SK-N-SH (cell line): ENCODE measurements around the gene UHMK1. TPM values are rescaled to one million over a fixed set of nuclear protein-coding genes. Genes with fewer than 3 reads are reported as not detected.

Source experiments
- CTCF ChIA-PET: fragments of 300-600, 350-600 bp; formaldehyde crosslinking; extraction: SDS; loops from one replicate; lab custom pipeline; 2021; lab: Yijun Ruan, JAX
- POLR2A ChIA-PET: fragments of 350-600 bp; sonication (Branson Sonifier 250); formaldehyde crosslinking; extraction: SDS; loops from one replicate; lab custom pipeline; 2020; ENCODE audit warnings: antibody characterized with exemption, inconsistent platforms; lab: Yijun Ruan, JAX
- DNase-seq: peaks from one replicate; pipeline ENCODE4 v3.0.0; 2012
- H2AFZ ChIP-seq: fragments of 200-600 bp; sonication (generic); 2 replicates; pipeline ENCODE4 v1.8.1; 2016; ENCODE audit warnings: antibody characterized with exemption, mild to moderate bottlenecking, low read depth
- H3F3A ChIP-seq: fragments of 200-600 bp; sonication (generic); replicated peaks from 2 replicates; pipeline ENCODE3; 2016; ENCODE audit warnings: antibody characterized with exemption, mild to moderate bottlenecking; ENCODE audit not compliant: insufficient read depth
- H3K27ac ChIP-seq, 2 experiments: fragments of 200-500 bp in 1 of 2; fragments of 200-600 bp in 1 of 2; sonication (Bioruptor generic) in 1 of 2; sonication (generic), shearing (Covaris generic) in 1 of 2; 2 replicates each; pipeline versions ENCODE4 v1.5.1 to v1.6.1; 2014 to 2016; ENCODE audit warnings: low read depth in 2 of 2, inconsistent platforms in 1 of 2, low read length in 1 of 2, mild to moderate bottlenecking in 1 of 2, mixed read lengths in 1 of 2
- H3K27me3 ChIP-seq: fragments of 200-600 bp; sonication (generic), shearing (Covaris generic); 2 replicates; pipeline ENCODE4 v1.6.1; 2016; ENCODE audit warnings: mixed run types; ENCODE audit not compliant: insufficient read depth
- H3K36me3 ChIP-seq, 2 experiments: fragments of 200-500 bp in 1 of 2; fragments of 200-600 bp in 1 of 2; sonication (Bioruptor generic) in 1 of 2; sonication (generic) in 1 of 2; replicated peaks in 1 of 2; 2 replicates each; pipeline versions ENCODE3 to v1.5.1; 2014 to 2016; ENCODE audit warnings: low read length in 1 of 2, mild to moderate bottlenecking in 1 of 2; ENCODE audit not compliant: insufficient read depth in 2 of 2, control insufficient read depth in 1 of 2
- H3K4me1 ChIP-seq, 2 experiments: fragments of 200-500 bp in 1 of 2; fragments of 200-600 bp in 1 of 2; sonication (Bioruptor generic) in 1 of 2; sonication (generic), shearing (Covaris generic) in 1 of 2; 2 replicates each; pipeline versions ENCODE4 v1.5.1 to v1.6.1; 2014 to 2016; ENCODE audit warnings: low read depth in 1 of 2, low read length in 1 of 2, mixed run types in 1 of 2; ENCODE audit not compliant: insufficient read depth in 2 of 2, control insufficient read depth in 1 of 2
- H3K4me2 ChIP-seq: fragments of 200-600 bp; sonication (generic), shearing (Covaris generic); 2 replicates; pipeline ENCODE4 v1.6.1; 2017; ENCODE audit warnings: mixed run types
- H3K4me3 ChIP-seq, 2 experiments: fragments of 200-500 bp in 1 of 2; fragments of 200-600 bp in 1 of 2; sonication (Bioruptor generic) in 1 of 2; sonication (generic), shearing (Covaris generic) in 1 of 2; 2 replicates each; pipeline versions ENCODE4 v1.5.1 to v1.8.1; 2014 to 2016; ENCODE audit warnings: low read depth in 2 of 2, inconsistent platforms in 1 of 2, low read length in 1 of 2, mild to moderate bottlenecking in 1 of 2, mixed read lengths in 1 of 2, moderate library complexity in 1 of 2
- H3K79me2 ChIP-seq: fragments of 200-600 bp; sonication (generic); 2 replicates; pipeline ENCODE4 v1.8.1; 2017; ENCODE audit warnings: mild to moderate bottlenecking; ENCODE audit not compliant: insufficient read depth
- H3K9ac ChIP-seq: fragments of 200-600 bp; sonication (generic); 2 replicates; pipeline ENCODE4 v1.6.1; 2017; ENCODE audit warnings: mixed run types
- H3K9me2 ChIP-seq: fragments of 200-600 bp; sonication (generic); 2 replicates; pipeline ENCODE4 v1.6.1; 2017; ENCODE audit warnings: mixed run types
- H3K9me3 ChIP-seq: fragments of 200-600 bp; sonication (generic); 2 replicates; pipeline ENCODE4 v1.6.1; 2017; ENCODE audit warnings: mixed run types, mild to moderate bottlenecking, moderate library complexity
- H4K20me1 ChIP-seq: fragments of 200-600 bp; sonication (generic); 2 replicates; pipeline ENCODE4 v1.6.1; 2017; ENCODE audit warnings: mild to moderate bottlenecking, mixed run types; ENCODE audit not compliant: insufficient read depth
- CTCF ChIP-seq: fragments of 200-600 bp; sonication (generic); IDR thresholded peaks from 2 replicates; pipeline ENCODE4 v1.6.1; 2017; ENCODE audit warnings: antibody characterized with exemption, mild to moderate bottlenecking, moderate library complexity
- EP300 ChIP-seq, 2 experiments: IDR thresholded peaks; 2 replicates each; pipeline versions ENCODE4 v1.4.0 to v1.6.1; 2012; ENCODE audit warnings: borderline replicate concordance in 1 of 2, low read depth in 1 of 2, low read length in 1 of 2
- FOSL2 ChIP-seq: IDR thresholded peaks from 2 replicates; pipeline ENCODE4 v1.4.0; 2012; ENCODE audit warnings: low read depth, mild to moderate bottlenecking, moderate library complexity, borderline replicate concordance
- FOXJ3 ChIP-seq: sonication (generic); formaldehyde crosslinking; IDR thresholded peaks from 2 replicates; pipeline ENCODE4 v1.5.1; 2020; ENCODE audit warnings: mild to moderate bottlenecking, missing genetic modification reagents
- GABPA ChIP-seq: IDR thresholded peaks from 2 replicates; pipeline ENCODE4 v1.4.0; 2012; ENCODE audit warnings: low read depth, mild to moderate bottlenecking
- GATA2 ChIP-seq: sonication (generic); formaldehyde crosslinking; IDR thresholded peaks from 2 replicates; pipeline ENCODE4 v1.5.0; 2020; ENCODE audit warnings: mild to moderate bottlenecking, missing genetic modification reagents
- MEF2A ChIP-seq: IDR thresholded peaks from 2 replicates; pipeline ENCODE4 v1.4.0; 2012; ENCODE audit warnings: low read depth, borderline replicate concordance
- NFIC ChIP-seq: IDR thresholded peaks from 2 replicates; pipeline ENCODE4 v1.4.0; 2012; ENCODE audit warnings: borderline replicate concordance
- NRF1 ChIP-seq: IDR thresholded peaks from 2 replicates; pipeline ENCODE4 v1.6.1; 2012; ENCODE audit warnings: low read depth, mild to moderate bottlenecking, low read length
- POLR2AphosphoS5 ChIP-seq: IDR thresholded peaks from 2 replicates; pipeline ENCODE4 v1.6.1; 2012; ENCODE audit warnings: low read depth, low read length
- RXRA ChIP-seq: IDR thresholded peaks from 2 replicates; pipeline ENCODE4 v1.4.0; 2012; ENCODE audit warnings: low read depth, mild to moderate bottlenecking, borderline replicate concordance
- SMC3 ChIP-seq: IDR thresholded peaks from 2 replicates; pipeline ENCODE4 v1.6.1; 2012; ENCODE audit warnings: low read depth, low read length, improper control_type of control experiment
- TAF1 ChIP-seq: IDR thresholded peaks from 2 replicates; pipeline ENCODE4 v1.6.1; 2012; ENCODE audit warnings: low read depth, mild to moderate bottlenecking, low read length, moderate library complexity, borderline replicate concordance
- TEAD4 ChIP-seq: IDR thresholded peaks from 2 replicates; pipeline ENCODE4 v1.4.0; 2012; ENCODE audit warnings: mild to moderate bottlenecking, borderline replicate concordance; ENCODE audit not compliant: insufficient read depth
- USF2 ChIP-seq: fragments of 150-350 bp; IDR thresholded peaks from 2 replicates; pipeline ENCODE4 v1.6.1; 2017; ENCODE audit warnings: antibody characterized with exemption, low read length, low read depth, borderline replicate concordance
- YY1 ChIP-seq: IDR thresholded peaks from 2 replicates; pipeline ENCODE4 v1.4.0; 2012; ENCODE audit warnings: low read depth, mild to moderate bottlenecking
- WGBS: methylation state at CpG from one replicate; pipeline ENCODE4 v1.1.6; 2017; ENCODE audit warnings: low lambda C conversion rate; 5-methylcytosine and 5-hydroxymethylcytosine counted together
- polyA plus RNA-seq, 3 experiments: library from polyadenylated mRNA; depleted of rRNA; stranded (reverse); fragments of >200 nt; gene quantifications; 2 replicates each; pipeline ENCODE4 v1.2.3, GENCODE V29; 2012
- TF ChIP-seq, protein P1 (sequence below): IDR thresholded peaks from 2 replicates; pipeline ENCODE4 v1.4.0; 2012; ENCODE audit warnings: low read depth, borderline replicate concordance
- TF ChIP-seq, protein P2 (sequence below): IDR thresholded peaks from 2 replicates; pipeline ENCODE4 v1.4.0; 2012; ENCODE audit warnings: low read depth

UHMK1 gene
- polyA plus RNA-seq, 1 of the 3 experiments (the other 2 are of a cell fraction), result 7.4 TPM

DNA sequence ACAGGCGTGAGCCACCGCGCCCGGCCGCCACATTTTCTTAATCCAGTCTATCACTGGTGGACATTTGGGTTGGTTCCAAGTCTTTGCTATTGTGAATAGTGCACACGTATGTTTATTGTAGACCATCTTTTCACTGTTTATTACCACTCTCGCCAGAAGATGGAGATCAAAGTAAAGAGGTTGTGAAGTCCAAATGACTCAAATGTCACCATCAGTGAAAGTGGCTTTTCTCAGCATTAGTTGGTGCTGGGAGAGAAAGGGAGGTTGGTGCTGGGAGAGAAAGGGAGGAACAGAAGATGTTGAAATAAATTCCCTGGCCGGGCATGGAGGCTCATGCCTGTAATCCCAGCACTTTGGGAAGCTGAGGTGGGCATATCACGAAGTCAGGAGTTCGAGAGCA lies 10.4 kb upstream of the UHMK1 start:
- H3K36me3 ChIP-seq, result no peaks in the 10 kb centered on the region
- H3K4me3 ChIP-seq, result no peak overlapping the region
- H4K20me1 ChIP-seq, result no peaks in the 10 kb centered on the region
- H3K9me3 ChIP-seq, result no peaks in the 10 kb centered on the region
- no peaks in the 10 kb centered on the region for H3K79me2 ChIP-seq
- no peaks in the 10 kb centered on the region for H3K9me2 ChIP-seq
- TF ChIP-seq MEF2A (no peak), TAF1 (no peak), RXRA (no peak), FOSL2 (no peak)
- TF ChIP-seq, protein P1, sequence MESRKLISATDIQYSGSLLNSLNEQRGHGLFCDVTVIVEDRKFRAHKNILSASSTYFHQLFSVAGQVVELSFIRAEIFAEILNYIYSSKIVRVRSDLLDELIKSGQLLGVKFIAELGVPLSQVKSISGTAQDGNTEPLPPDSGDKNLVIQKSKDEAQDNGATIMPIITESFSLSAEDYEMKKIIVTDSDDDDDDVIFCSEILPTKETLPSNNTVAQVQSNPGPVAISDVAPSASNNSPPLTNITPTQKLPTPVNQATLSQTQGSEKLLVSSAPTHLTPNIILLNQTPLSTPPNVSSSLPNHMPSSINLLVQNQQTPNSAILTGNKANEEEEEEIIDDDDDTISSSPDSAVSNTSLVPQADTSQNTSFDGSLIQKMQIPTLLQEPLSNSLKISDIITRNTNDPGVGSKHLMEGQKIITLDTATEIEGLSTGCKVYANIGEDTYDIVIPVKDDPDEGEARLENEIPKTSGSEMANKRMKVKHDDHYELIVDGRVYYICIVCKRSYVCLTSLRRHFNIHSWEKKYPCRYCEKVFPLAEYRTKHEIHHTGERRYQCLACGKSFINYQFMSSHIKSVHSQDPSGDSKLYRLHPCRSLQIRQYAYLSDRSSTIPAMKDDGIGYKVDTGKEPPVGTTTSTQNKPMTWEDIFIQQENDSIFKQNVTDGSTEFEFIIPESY, result no peak
- H3K4me1 ChIP-seq, result no peaks in the 10 kb centered on the region
- H3K27me3 ChIP-seq, result no peaks in the 10 kb centered on the region
- no peaks in the 10 kb centered on the region for H3F3A ChIP-seq
- H3K27ac ChIP-seq, result no peak overlapping the region
- ChIA-PET POLR2A (no interaction called here), CTCF (interaction anchor here (0.6 kb wide), 1 partner anchor 132 kb away, joined by 3 read pairs; no protein-coding TSS in a partner anchor)
- H2AFZ ChIP-seq, result no peak overlapping the region
- H3K9ac ChIP-seq, result no peak overlapping the region
- 69% methylated on average over 10 of the region's 10 CpGs for WGBS
- H3K4me2 ChIP-seq, result no peak overlapping the region
- no peak for DNase-seq

- no peak overlapping the region for H3K4me3 ChIP-seq
- H3K27me3 ChIP-seq, result no peaks in the 10 kb centered on the region
- H3F3A ChIP-seq, result no peaks in the 10 kb centered on the region
- H3K4me2 ChIP-seq, result no peak overlapping the region
- ChIA-PET POLR2A (no interaction called here), CTCF (no interaction called here)
- no peak overlapping the region for H3K9ac ChIP-seq
- no peak overlapping the region for H2AFZ ChIP-seq
- no peaks in the 10 kb centered on the region for H4K20me1 ChIP-seq
- H3K9me3 ChIP-seq, result no peaks in the 10 kb centered on the region
- no peaks in the 10 kb centered on the region for H3K79me2 ChIP-seq
- 53% methylated on average over 3 of the region's 3 CpGs for WGBS
- H3K9me2 ChIP-seq, result no peaks in the 10 kb centered on the region
- no peak overlapping the region for H3K27ac ChIP-seq
- no peak for DNase-seq
- no peaks in the 10 kb centered on the region for H3K36me3 ChIP-seq
- no peaks in the 10 kb centered on the region for H3K4me1 ChIP-seq
- TF ChIP-seq MEF2A (no peak), USF2 (no peak), GABPA (no peak), EP300 (IDR thresholded peaks at IDR 0.05; ENCODE audit: borderline replicate concordance in 1 of 2, low read depth in 1 of 2, low read length in 1 of 2) (no peak), TEAD4 (no peak), FOXJ3 (CRISPR knock-in tag) (no peak), SMC3 (no peak), GATA2 (no peak), CTCF (no peak), NRF1 (no peak), YY1 (no peak), NFIC (no peak), POLR2AphosphoS5 (no peak)
- TF ChIP-seq, protein P2, sequence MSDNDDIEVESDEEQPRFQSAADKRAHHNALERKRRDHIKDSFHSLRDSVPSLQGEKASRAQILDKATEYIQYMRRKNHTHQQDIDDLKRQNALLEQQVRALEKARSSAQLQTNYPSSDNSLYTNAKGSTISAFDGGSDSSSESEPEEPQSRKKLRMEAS, result no peak
- TF ChIP-seq, protein P1, result no peak
Observed at GRCh38 chr1:162488219-162488618, 9.4 kb upstream of the UHMK1 start.
